ENCODE data around the gene DBI.

- TF ChIP-seq POLR2A (IDR thresholded peaks at IDR 0.05; ENCODE audit: low read depth) (no peak), CTCF (IDR thresholded peaks at IDR 0.05) (no peak), POLR2AphosphoS5 (IDR thresholded peaks at IDR 0.05) (no peak), EP300 (IDR thresholded peaks at IDR 0.05) (no peak)
Measured at GRCh38 chr2:119397196-119397595, 30.4 kb downstream of the DBI start.

Measured in esophagus muscularis mucosa (tissue), 4 donors.